Activated naive CD4-positive, alpha-beta T cell treated with Interleukin-2 at 50 U/mL for 16 hours (primary cell): ENCODE results near the gene WEE1.
"Not testable (repeated sequence)": the region's sequence is repeated elsewhere in the genome, so short reads cannot be mapped to it uniquely, and the experiment has no call there.

Source experiments
- DNase-seq: peaks from one replicate; pipeline ENCODE4 v3.0.0-alpha.2; 2020

Gene WEE1

GRCh38 chr11:9573052-9573774 is at the start of gene WEE1:
TSS of gene WEE1 (plus strand) at chr11:9573670. CDS start at chr11:9573934, 264 bp downstream.
- peak; percentile 98 for DNase-seq

GRCh38 chr11:9524001-9524400 is 49.5 kb upstream of the WEE1 start:
- no peak for DNase-seq

GRCh38 chr11:9525116-9525515 is 48.4 kb upstream of the WEE1 start:
- no peak for DNase-seq

GRCh38 chr11:9527481-9528135 is 45.9 kb upstream of the WEE1 start:
- DNase-seq, result no peak

GRCh38 chr11:9528136-9528501 is 45.4 kb upstream of the WEE1 start:
- no peak for DNase-seq

GRCh38 chr11:9528573-9529333 is 44.7 kb upstream of the WEE1 start:
- no peak for DNase-seq

- no peak for DNase-seq
These were observed 44.2 kb upstream of the WEE1 start for GRCh38 chr11:9529334-9529650.

- DNase-seq, result no peak
These were observed 43.3 kb upstream of the WEE1 start for GRCh38 chr11:9530020-9530621.

- DNase-seq, result no peak
These were observed 42.4 kb upstream of the WEE1 start for GRCh38 chr11:9530901-9531625.

GRCh38 chr11:9533058-9533457 is 40.4 kb upstream of the WEE1 start:
- DNase-seq, result no peak

GRCh38 chr11:9533736-9534473 is 39.6 kb upstream of the WEE1 start:
- no peak for DNase-seq

GRCh38 chr11:9535189-9535781 is 38.2 kb upstream of the WEE1 start:
- DNase-seq, result peak; percentile 81

- no peak for DNase-seq
These were observed 34.9 kb upstream of the WEE1 start for GRCh38 chr11:9538548-9538947.

GRCh38 chr11:9549216-9549615 is 24.3 kb upstream of the WEE1 start:
- not testable (repeated sequence) for DNase-seq

GRCh38 chr11:9550191-9550628 is 23.3 kb upstream of the WEE1 start:
- no peak for DNase-seq

GRCh38 chr11:9561279-9561982 is 12.0 kb upstream of the WEE1 start:
- no peak for DNase-seq

GRCh38 chr11:9562716-9563115 is 10.8 kb upstream of the WEE1 start:
- DNase-seq, result no peak

GRCh38 chr11:9563196-9563730 is 10.2 kb upstream of the WEE1 start:
- no peak for DNase-seq

GRCh38 chr11:9565822-9566560 is 7.5 kb upstream of the WEE1 start:
- peak; percentile 64 for DNase-seq

GRCh38 chr11:9566561-9567063 is 6.9 kb upstream of the WEE1 start:
- no peak for DNase-seq
